SK-N-SH treated with all-trans-retinoic acid at 6 μM for 48 hours (cell line): Measurements from ENCODE around the gene OPRL1.

Experiments
- ATAC-seq: fragments of 200-7000 bp; cut with Tn5 transposase; 3 replicates; pipeline ENCODE4 v1.9.1; 2020; ENCODE audit warnings: mild to moderate bottlenecking, moderate library complexity
- BACH2 ChIP-seq: fragments of 250-450 bp; sonication (Bioruptor Pico); IDR thresholded peaks from 2 replicates; pipeline ENCODE4 v1.9.0; 2021; ENCODE audit warnings: mild to moderate bottlenecking, borderline replicate concordance
- CSDC2 ChIP-seq: fragments of 250-450 bp; sonication (Bioruptor Pico); IDR thresholded peaks from 2 replicates; pipeline ENCODE4 v1.5.0; 2020; ENCODE audit warnings: mild to moderate bottlenecking, moderate library complexity
- GLIS3 ChIP-seq: fragments of 250-450 bp; sonication (Bioruptor Pico); IDR thresholded peaks from 2 replicates; pipeline ENCODE4 v1.5.0; 2020; ENCODE audit warnings: mild to moderate bottlenecking, moderate library complexity
- ISL1 ChIP-seq: fragments of 250-450 bp; sonication (Bioruptor Pico); IDR thresholded peaks from 2 replicates; pipeline ENCODE4 v2.1.2; 2022; ENCODE audit warnings: mild to moderate bottlenecking, moderate library complexity
- OSR1 ChIP-seq: fragments of 250-450 bp; sonication (Bioruptor Pico); IDR thresholded peaks from 2 replicates; pipeline ENCODE4 v1.8.0; 2022; ENCODE audit warnings: moderate library complexity, mild to moderate bottlenecking, inconsistent platforms
- PATZ1 ChIP-seq: fragments of 250-450 bp; sonication (Bioruptor Pico); IDR thresholded peaks from 2 replicates; pipeline ENCODE4 v1.8.0; 2020; ENCODE audit warnings: mild to moderate bottlenecking, moderate library complexity, borderline replicate concordance
- PPARA ChIP-seq: fragments of 250-450 bp; sonication (Bioruptor Pico); IDR thresholded peaks from 2 replicates; pipeline ENCODE4 v1.5.0; 2020; ENCODE audit warnings: mild to moderate bottlenecking, borderline replicate concordance
- SNAI2 ChIP-seq: fragments of 250-450 bp; sonication (Bioruptor Pico); IDR thresholded peaks from 2 replicates; pipeline ENCODE4 v1.5.0; 2020; ENCODE audit warnings: mild to moderate bottlenecking, moderate library complexity
- TCF4 ChIP-seq: fragments of 250-450 bp; sonication (Bioruptor Pico); IDR thresholded peaks from 2 replicates; pipeline ENCODE4 v1.8.0; 2021; ENCODE audit warnings: mild to moderate bottlenecking, moderate library complexity, borderline replicate concordance
- TOX ChIP-seq: fragments of 250-450 bp; sonication (Bioruptor Pico); IDR thresholded peaks from 2 replicates; pipeline ENCODE4 v1.8.0; 2021; ENCODE audit warnings: mild to moderate bottlenecking, moderate library complexity, borderline replicate concordance
- ZC3H10 ChIP-seq: fragments of 250-450 bp; sonication (Bioruptor Pico); IDR thresholded peaks from 2 replicates; pipeline ENCODE4 v1.5.1; 2021; ENCODE audit warnings: mild to moderate bottlenecking, moderate library complexity
- ZFP30 ChIP-seq: fragments of 450-650 bp; formaldehyde crosslinking; IDR thresholded peaks from 2 replicates; pipeline ENCODE4 v1.5.0; 2022; ENCODE audit warnings: mild to moderate bottlenecking, moderate library complexity
- ZNF565 ChIP-seq: fragments of 450-650 bp; formaldehyde crosslinking; conservative IDR thresholded peaks from 2 replicates; pipeline ENCODE4 v1.5.0; 2020; ENCODE audit warnings: low read depth, mild to moderate bottlenecking, moderate library complexity
- ZNF70 ChIP-seq: fragments of 450-650 bp; formaldehyde crosslinking; IDR thresholded peaks from 2 replicates; pipeline ENCODE4 v1.5.0; 2020; ENCODE audit warnings: mild to moderate bottlenecking, moderate library complexity
- TF ChIP-seq, protein P1 (sequence below): fragments of 250-450 bp; sonication (Bioruptor Pico); IDR thresholded peaks from 2 replicates; pipeline ENCODE4 v1.8.0; 2021; ENCODE audit warnings: low read depth, mild to moderate bottlenecking, moderate library complexity, borderline replicate concordance
- TF ChIP-seq, protein P2 (sequence below): fragments of 250-450 bp; sonication (Bioruptor Pico); IDR thresholded peaks from 2 replicates; pipeline ENCODE4 v1.5.0; 2020; ENCODE audit warnings: mild to moderate bottlenecking, moderate library complexity
- TF ChIP-seq, protein P3 (sequence below): fragments of 250-450 bp; sonication (Bioruptor Pico); IDR thresholded peaks from 2 replicates; pipeline ENCODE4 v1.5.1; 2021; ENCODE audit warnings: mild to moderate bottlenecking, moderate library complexity

The OPRL1 gene

GRCh38 chr20:64102647-64103354 lies 22.9 kb downstream of the OPRL1 start:
- TF ChIP-seq, protein P1, sequence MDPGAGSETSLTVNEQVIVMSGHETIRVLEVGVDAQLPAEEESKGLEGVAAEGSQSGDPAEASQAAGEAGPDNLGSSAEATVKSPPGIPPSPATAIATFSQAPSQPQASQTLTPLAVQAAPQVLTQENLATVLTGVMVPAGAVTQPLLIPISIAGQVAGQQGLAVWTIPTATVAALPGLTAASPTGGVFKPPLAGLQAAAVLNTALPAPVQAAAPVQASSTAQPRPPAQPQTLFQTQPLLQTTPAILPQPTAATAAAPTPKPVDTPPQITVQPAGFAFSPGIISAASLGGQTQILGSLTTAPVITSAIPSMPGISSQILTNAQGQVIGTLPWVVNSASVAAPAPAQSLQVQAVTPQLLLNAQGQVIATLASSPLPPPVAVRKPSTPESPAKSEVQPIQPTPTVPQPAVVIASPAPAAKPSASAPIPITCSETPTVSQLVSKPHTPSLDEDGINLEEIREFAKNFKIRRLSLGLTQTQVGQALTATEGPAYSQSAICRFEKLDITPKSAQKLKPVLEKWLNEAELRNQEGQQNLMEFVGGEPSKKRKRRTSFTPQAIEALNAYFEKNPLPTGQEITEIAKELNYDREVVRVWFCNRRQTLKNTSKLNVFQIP (CRISPR knock-in tag), result no peak
- TF ChIP-seq, all 23 proteins: peak for 0
- ATAC-seq, result no peak

- no peak for ATAC-seq
- no peak for TF ChIP-seq ISL1 (CRISPR knock-in tag)
- TF ChIP-seq ZC3H10, result no peak
- TF ChIP-seq PPARA (CRISPR knock-in tag), result no peak
- TF ChIP-seq CSDC2, result no peak
- TF ChIP-seq, protein P2, sequence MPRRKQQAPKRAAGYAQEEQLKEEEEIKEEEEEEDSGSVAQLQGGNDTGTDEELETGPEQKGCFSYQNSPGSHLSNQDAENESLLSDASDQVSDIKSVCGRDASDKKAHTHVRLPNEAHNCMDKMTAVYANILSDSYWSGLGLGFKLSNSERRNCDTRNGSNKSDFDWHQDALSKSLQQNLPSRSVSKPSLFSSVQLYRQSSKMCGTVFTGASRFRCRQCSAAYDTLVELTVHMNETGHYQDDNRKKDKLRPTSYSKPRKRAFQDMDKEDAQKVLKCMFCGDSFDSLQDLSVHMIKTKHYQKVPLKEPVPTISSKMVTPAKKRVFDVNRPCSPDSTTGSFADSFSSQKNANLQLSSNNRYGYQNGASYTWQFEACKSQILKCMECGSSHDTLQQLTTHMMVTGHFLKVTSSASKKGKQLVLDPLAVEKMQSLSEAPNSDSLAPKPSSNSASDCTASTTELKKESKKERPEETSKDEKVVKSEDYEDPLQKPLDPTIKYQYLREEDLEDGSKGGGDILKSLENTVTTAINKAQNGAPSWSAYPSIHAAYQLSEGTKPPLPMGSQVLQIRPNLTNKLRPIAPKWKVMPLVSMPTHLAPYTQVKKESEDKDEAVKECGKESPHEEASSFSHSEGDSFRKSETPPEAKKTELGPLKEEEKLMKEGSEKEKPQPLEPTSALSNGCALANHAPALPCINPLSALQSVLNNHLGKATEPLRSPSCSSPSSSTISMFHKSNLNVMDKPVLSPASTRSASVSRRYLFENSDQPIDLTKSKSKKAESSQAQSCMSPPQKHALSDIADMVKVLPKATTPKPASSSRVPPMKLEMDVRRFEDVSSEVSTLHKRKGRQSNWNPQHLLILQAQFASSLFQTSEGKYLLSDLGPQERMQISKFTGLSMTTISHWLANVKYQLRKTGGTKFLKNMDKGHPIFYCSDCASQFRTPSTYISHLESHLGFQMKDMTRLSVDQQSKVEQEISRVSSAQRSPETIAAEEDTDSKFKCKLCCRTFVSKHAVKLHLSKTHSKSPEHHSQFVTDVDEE (CRISPR knock-in tag), result no peak
- no peak for TF ChIP-seq BACH2 (CRISPR knock-in tag)
- TF ChIP-seq, protein P3, sequence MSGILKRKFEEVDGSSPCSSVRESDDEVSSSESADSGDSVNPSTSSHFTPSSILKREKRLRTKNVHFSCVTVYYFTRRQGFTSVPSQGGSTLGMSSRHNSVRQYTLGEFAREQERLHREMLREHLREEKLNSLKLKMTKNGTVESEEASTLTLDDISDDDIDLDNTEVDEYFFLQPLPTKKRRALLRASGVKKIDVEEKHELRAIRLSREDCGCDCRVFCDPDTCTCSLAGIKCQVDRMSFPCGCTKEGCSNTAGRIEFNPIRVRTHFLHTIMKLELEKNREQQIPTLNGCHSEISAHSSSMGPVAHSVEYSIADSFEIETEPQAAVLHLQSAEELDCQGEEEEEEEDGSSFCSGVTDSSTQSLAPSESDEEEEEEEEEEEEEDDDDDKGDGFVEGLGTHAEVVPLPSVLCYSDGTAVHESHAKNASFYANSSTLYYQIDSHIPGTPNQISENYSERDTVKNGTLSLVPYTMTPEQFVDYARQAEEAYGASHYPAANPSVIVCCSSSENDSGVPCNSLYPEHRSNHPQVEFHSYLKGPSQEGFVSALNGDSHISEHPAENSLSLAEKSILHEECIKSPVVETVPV (CRISPR knock-in tag), result no peak
- no peak for TF ChIP-seq ZFP30 (CRISPR knock-in tag)
- no peak for TF ChIP-seq TOX (CRISPR knock-in tag)
- TF ChIP-seq GLIS3, result no peak
- TF ChIP-seq OSR1 (CRISPR knock-in tag), result no peak
- TF ChIP-seq ZNF70 (CRISPR knock-in tag), result no peak
Observed at GRCh38 chr20:64103871-64104666, 24.2 kb downstream of the OPRL1 start.

DNA sequence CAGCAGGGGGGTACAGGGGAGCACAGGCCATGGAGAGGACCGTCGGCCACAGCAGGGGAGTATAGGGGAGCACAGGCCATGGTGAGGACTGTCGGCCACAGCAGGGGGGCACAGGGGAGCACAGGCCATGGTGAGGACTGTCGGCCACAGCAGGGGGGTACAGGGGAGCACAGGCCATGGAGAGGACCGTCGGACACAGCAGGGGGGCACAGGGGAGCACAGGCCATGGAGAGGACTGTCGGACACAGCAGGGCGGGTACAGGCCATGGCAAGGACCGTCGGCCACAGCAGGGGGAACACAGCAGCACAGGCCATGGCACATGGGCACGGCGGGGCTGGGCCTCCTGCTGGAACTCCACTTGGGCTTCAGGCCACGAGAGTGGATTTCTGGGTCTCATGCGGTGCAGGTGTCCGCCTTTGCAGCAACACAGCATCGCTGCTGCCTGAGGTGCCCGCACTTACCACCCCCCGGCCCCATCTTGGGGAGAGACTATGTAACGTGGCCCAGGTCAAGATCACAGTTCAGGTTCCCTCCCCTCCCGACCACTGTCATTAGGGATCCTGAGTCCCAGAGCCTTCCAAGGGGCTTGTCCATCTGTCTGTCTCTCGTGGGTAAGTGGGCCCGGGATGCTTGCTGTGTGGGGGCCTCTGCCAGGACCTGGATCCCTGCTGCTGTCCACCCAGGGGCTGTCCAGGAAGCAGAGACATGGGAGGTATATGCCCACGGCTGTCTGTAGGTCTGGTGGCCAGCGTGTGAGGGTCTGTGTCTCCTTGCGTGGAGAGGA lies 25.0 kb downstream of the OPRL1 start:
- ATAC-seq, result no peak
- TF ChIP-seq BACH2 (CRISPR knock-in tag) (no peak), ZNF565 (CRISPR knock-in tag) (no peak), ZFP30 (CRISPR knock-in tag) (no peak), PATZ1 (CRISPR knock-in tag) (no peak), TCF4 (CRISPR knock-in tag) (no peak), ZC3H10 (no peak), SNAI2 (no peak), PPARA (CRISPR knock-in tag) (no peak), GLIS3 (no peak)
- TF ChIP-seq, protein P1 (CRISPR knock-in tag), result no peak
- TF ChIP-seq, protein P2 (CRISPR knock-in tag), result no peak
- TF ChIP-seq, protein P3 (CRISPR knock-in tag), result no peak
